HEK293T (cell line): ENCODE measurements around the gene ACSS3.

Experiments
- BHLHE40 ChIP-seq: fragments of 450-650 bp; IDR thresholded peaks from 2 replicates; pipeline ENCODE4 v1.6.1; 2016; ENCODE audit warnings: mild to moderate bottlenecking, moderate library complexity, borderline replicate concordance
- ELF4 ChIP-seq: fragments of 450-650 bp; IDR thresholded peaks from 2 replicates; pipeline ENCODE4 v1.6.1; 2017; ENCODE audit warnings: antibody characterized with exemption
- FOXA1 ChIP-seq: fragments of 450-650 bp; IDR thresholded peaks from 2 replicates; pipeline ENCODE4 v1.6.1; 2016; ENCODE audit warnings: mild to moderate bottlenecking

DNA sequence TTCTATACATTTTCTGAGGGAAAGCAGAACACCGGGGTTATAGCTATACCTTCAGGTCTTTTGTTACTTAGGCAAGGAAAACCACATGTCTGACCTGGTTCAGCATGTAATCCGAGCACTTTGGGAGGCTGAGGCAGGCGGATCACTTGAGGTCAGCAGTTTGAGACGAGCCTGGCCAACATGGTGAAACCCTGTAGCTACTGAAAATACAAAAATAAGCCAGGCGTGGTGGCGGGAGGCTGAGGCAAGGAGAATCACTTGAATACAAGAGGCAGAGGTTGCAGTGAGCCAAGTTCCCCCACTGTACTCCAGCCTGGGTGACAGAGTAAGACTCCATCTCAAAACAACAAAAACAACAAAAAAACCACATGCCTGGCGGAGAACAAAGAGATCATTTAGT is 177.6 kb downstream of the ACSS3 start:
- TF ChIP-seq ELF4 (no peak), FOXA1 (no peak), BHLHE40 (no peak)
